Right atrium auricular region (tissue), 2 donors: ENCODE measurements around the gene TENT4B. TPM values are rescaled to one million over a fixed set of nuclear protein-coding genes. Genes with fewer than 3 reads are reported as not detected.

Experiments used
- DNase-seq: peaks from one replicate; pipeline ENCODE4 v3.0.0-alpha.2; 2019; ENCODE audit warnings: low spot score
- H3K27ac ChIP-seq, 2 donors: fragments of 200-600 bp; sonication (generic); 1 replicate in 1 of 2; 2 replicates in 1 of 2; pipeline ENCODE4 v1.5.1; 2016 to 2019
- H3K27me3 ChIP-seq, 2 donors: fragments of 200-600 bp; sonication (generic); one replicate each; pipeline versions ENCODE4 v1.5.1 to v1.6.0; 2017 to 2019
- H3K36me3 ChIP-seq: fragments of 200-600 bp; sonication (generic); one replicate; pipeline ENCODE4 v1.5.1; 2016
- H3K4me1 ChIP-seq, 2 donors: fragments of 200-600 bp; sonication (generic); one replicate each; pipeline versions ENCODE4 v1.5.1 to v1.6.0; 2017 to 2019
- H3K4me3 ChIP-seq, 2 donors: fragments of 200-600 bp; sonication (generic); 1 replicate in 1 of 2; 2 replicates in 1 of 2; pipeline ENCODE4 v1.5.1; 2017 to 2019; ENCODE audit warnings: mild to moderate bottlenecking in 1 of 2, moderate library complexity in 1 of 2
- H3K9me3 ChIP-seq, 2 donors: fragments of 200-600 bp; sonication (generic); one replicate each; pipeline ENCODE4 v1.5.1; 2019
- CTCF ChIP-seq, 2 donors: fragments of 200-600 bp; sonication (generic); IDR thresholded peaks; one replicate each; pipeline ENCODE4 v1.5.1; 2019; ENCODE audit warnings: antibody characterized with exemption in 2 of 2
- total RNA-seq, 2 donors: library from RNA; depleted of rRNA; stranded (reverse); fragments of >200 nt; gene quantifications; one replicate each; pipeline ENCODE4 v1.1.0, GENCODE V29; 2016

TENT4B gene
- total RNA-seq, 2 donors from 2014 or later = 5.0 to 6.1 TPM

GRCh38 chr16:50228364-50228868, 75.3 kb downstream of the TENT4B start:
- Histone ChIP-seq H3K27me3 (no peaks in the 10 kb centered on the region), H3K4me3 (no peak overlapping the region), H3K27ac (no peak overlapping the region), H3K9me3 (no peaks in the 10 kb centered on the region), H3K36me3 (peaks cover 35% of the 10 kb centered on the region), H3K4me1 (no peaks in the 10 kb centered on the region)
- DNase-seq = no peak
- TF ChIP-seq CTCF (IDR thresholded peaks at IDR 0.05) = no peak

DNA sequence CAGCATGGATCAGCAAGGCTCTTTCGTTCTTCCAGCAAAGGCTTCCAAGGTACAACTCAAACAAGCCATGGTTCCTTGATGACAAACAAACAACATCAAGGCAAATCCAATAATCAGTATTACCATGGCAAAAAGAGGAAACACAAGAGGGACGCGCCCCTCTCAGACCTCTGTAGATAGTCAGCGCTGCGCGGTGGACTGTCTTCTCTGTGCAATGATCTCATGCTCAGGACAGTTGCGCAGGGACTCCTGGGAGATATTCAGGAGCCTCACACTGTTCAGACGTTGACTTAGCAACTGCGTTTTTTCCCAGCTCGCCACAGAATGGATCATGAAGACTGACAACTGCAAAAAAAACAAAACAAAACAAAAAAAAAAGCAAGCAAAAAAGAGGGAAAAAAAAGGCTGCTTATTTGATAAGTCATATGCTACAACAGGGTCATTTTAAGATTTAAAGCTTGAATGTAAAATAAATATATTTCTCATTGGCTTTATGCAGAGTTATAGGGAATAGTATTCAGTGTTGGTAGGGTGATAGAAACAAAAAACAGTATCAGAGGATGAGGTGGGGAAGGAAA, 76.1 kb downstream of the TENT4B start:
- Histone ChIP-seq H3K4me3 (no peak overlapping the region), H3K4me1 (no peaks in the 10 kb centered on the region), H3K27me3 (no peaks in the 10 kb centered on the region), H3K27ac (no peak overlapping the region), H3K9me3 (no peaks in the 10 kb centered on the region), H3K36me3 (peaks cover 33% of the 10 kb centered on the region)
- DNase-seq = no peak
- no peak for TF ChIP-seq CTCF (IDR thresholded peaks at IDR 0.05)

DNA sequence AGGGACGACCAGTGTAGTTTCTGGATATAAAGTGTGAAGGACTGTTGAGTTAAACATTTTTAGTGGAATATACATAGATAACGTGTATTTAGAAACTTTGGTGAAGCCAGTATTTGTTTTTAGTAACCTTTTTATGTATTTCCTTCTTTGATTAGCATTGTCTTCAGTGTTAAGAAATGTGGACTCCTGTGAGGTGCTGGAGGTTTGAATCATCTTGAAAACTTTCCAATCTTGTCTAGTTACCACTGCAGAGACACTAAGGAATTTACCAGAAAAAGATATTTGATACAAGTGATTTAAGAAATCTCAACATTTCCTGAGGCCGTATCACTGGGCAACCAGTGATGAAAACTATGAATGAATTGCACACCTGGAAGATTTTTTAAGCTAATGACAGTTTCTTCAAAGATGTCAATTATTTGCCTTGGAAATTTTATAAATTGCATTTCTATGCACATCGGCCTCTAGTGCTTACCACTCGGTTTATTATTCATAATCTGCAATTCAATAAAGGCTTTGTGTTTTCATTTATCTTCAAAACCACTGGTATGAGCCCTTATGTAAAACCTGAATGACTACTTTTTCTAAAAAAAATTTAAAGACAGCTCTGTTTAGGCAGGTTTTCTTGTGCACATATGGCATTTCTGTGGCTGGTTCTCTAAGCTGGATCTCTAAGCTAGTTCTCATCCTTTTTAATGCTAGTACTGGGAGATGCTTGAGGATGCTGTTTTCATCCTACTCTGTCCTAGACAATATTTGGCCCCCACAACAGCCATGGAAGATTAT, 81.9 kb downstream of the TENT4B start:
- TF ChIP-seq CTCF (IDR thresholded peaks at IDR 0.05) = no peak
- Histone ChIP-seq H3K36me3 (no peaks in the 10 kb centered on the region), H3K27ac (no peak overlapping the region), H3K4me1 (no peaks in the 10 kb centered on the region), H3K4me3 (no peak overlapping the region), H3K27me3 (no peaks in the 10 kb centered on the region), H3K9me3 (no peaks in the 10 kb centered on the region)
- DNase-seq = no peak

DNA sequence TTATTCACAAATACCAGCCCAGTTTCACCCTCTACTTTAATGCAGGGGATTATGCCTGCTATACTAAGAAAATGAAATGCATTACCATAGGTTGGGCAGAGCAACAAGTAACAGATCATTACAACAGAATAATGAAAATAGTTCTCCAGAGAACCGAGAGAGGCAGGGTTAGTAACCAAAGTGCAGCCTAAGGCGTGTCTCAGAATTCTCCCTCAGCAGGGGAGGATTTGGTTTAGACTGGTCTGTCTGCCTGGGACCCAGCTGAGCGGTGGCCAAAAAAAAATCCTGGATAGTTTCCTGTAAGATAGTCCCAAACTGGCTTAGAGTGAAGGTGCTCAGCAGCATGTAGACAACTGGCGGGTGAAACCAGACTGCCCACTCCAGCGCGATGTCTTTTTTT, 82.5 kb downstream of the TENT4B start:
- H3K4me1 ChIP-seq = no peaks in the 10 kb centered on the region
- no peaks in the 10 kb centered on the region for H3K9me3 ChIP-seq
- TF ChIP-seq CTCF (IDR thresholded peaks at IDR 0.05) = no peak
- no peak for DNase-seq
- H3K27ac ChIP-seq = no peak overlapping the region
- no peaks in the 10 kb centered on the region for H3K27me3 ChIP-seq
- no peak overlapping the region for H3K4me3 ChIP-seq
- no peaks in the 10 kb centered on the region for H3K36me3 ChIP-seq

DNA sequence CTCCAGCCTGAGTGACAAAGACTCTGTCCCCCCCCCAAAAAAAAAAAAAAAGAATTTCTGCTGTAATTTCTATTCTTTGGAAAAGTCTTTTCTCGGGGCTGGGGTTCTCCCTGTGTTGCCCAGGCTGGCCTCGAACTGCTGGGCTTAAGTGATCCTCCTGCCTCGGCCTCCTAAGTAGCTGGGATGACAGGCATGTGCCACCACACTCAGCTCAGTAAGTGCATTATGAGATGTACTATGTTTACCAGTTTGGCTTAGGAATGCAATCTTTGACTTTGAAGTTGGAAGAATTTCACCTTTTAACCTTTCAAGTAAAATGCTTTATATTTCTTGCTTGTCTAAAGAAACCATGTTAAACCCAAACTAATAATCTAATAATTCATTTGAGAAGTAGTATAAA, 85.2 kb downstream of the TENT4B start:
- H3K27me3 ChIP-seq = no peaks in the 10 kb centered on the region
- no peak for DNase-seq
- H3K4me3 ChIP-seq = no peak overlapping the region
- H3K36me3 ChIP-seq = no peaks in the 10 kb centered on the region
- H3K27ac ChIP-seq = no peak overlapping the region
- TF ChIP-seq CTCF (IDR thresholded peaks at IDR 0.05) = no peak
- H3K9me3 ChIP-seq = no peaks in the 10 kb centered on the region
- no peaks in the 10 kb centered on the region for H3K4me1 ChIP-seq
